Esophagus mucosa (tissue), 1 donor: ENCODE measurements around the gene LRRC28. TPM values are rescaled to one million over a fixed set of nuclear protein-coding genes. Genes with fewer than 3 reads are reported as not detected.

Experiments
- ATAC-seq: fragments of 200-7000 bp; cut with Tn5 transposase; one replicate; pipeline ENCODE4 v1.9.1; 2020
- total RNA-seq: library from RNA; stranded (reverse); gene quantifications from one replicate; pipeline ENCODE4 v1.2.4, GENCODE V29; 2023
- donor health status: DM: yes; HTN: yes; CAD: no.

Gene LRRC28
- total RNA-seq, 1 donor from 2014 or later: 21.3 TPM

DNA sequence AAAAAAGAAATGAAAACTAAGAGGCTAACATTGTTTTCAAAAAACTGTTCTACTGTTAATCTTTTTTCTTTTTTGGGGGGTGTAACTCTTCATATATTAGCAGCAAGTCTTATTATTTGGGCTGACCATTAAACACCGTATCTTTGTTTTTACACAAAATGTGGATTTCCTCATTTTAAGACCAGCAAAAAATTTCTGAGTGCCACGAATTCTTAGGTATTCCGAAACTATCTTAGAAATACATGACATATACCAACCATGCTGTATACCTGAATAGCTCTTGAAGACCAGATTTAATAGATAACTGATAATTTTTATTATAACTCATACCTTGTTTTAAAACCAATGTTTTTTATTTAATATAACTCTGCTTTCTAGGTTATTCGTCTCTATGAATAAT, 1.3 kb upstream of the LRRC28 start:
- no peak for ATAC-seq

DNA sequence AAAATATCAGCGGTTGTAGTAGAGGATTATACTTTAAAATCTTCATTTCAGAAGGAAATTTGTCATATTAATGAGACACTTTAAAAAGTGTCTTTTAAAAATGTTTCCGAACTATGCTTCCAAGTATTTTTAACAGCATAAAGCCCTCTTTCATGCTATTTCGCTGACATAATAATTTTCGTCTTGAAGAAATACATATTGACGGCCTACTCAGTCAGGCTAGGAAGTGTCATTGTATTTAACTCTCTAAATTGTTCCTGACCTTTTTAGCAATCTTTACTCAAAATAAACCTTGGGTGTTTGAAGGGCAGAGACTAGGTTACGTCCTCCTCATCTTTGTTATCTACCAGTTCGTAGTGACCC, 806 bp upstream of the LRRC28 start:
- no peak for ATAC-seq

DNA sequence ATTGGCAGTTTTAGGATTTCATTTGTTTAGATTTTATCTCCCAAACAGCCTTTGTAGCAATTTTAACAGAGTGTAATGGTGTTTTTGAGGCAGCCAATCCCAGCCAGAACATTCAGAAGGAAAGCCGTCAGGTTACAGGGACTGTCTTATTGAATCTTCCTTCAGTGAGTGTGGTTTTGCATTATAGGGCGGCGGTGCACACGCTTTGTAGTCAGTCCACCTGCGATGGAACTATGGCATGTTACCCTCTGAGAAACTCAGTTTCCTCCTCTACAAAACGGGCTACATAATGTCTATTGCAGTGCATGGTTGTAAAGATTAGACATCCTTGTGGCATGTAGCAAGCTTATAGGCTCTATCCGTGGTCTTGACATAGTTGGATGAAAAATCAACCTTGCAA, 1.0 kb downstream of the LRRC28 start:
- no peak for ATAC-seq

DNA sequence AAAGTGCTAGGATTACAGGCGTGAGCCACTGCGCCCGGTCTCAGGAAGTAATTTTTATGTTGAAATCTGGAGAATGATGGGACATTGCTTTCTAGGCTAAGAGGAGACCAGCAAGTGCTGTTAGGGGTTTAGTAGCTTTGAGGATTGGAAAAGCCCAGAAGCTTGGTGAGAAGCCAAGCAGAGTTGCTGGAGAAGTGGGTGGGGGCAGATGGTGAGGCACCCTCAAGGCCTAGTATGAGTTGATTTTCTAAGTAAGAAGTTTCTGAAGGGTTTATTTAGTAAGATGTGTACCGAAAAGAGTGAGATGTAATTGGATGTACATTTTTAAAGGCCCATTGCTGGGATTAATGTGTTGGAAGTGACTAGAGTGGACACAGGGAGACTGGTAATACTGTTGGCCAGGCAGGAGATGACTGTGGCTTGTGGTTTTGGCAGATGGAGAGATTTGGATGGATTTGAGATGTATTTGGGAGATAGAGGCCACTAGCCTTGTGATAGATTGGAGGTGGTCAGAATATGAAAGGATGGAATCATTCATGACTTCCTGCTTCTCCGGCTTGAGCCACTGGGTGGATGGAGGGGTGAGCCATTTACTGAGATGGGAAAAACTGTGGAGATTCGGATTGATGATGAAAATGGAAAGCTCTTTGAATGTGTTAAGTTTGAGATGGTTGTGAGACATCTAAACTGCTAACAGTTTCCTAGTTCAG, 2.3 kb downstream of the LRRC28 start:
- ATAC-seq: no peak

DNA sequence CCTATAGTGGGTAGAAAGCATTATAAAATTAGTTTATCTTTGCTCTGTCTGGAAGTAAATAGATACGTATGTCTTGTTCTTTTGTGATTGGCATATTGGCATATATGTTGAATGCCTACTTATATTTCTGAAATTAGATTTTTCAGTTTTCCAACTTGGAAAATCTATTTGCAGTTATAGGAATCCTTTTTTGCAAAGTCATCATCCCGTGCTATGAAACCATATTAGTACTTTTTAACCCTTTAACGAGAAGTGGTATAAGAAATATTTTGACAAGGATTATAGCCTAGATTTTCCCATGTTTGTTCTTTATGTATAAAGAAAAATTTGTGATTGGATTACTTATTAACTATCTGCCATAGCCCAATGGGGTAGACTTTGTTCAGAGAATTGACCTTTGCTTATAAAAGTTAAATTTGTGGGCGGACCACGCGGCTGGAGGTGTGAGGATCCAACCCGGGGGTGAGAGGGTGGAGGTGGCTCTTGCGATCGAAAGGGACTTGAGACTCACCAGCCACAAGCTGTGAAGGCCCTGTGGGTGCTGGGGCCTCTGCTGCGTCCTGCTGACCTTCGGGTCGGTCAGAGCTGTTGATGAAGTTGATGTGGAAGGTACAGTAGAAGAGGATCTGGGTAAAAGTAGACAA, 5.9 kb downstream of the LRRC28 start:
- ATAC-seq: no peak

DNA sequence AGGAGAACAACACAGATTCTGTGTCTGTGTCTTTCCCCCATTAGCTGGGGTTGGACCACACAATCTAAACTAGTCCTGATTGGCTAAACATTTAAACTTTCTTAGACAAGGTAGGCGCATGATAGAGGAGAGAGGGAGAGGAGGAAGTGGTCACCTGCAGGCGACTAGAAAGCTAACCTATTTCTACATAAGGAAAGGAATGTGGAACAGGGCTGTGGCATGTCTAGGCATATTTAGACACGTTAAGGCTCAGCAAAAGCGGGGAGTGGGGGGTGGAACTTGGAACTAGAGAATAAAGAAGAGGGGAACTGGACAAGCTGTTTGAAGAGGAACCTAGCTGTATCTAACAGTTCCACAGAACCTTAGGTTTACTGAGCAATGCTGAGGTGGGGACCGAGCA, 12.8 kb downstream of the LRRC28 start:
- peak; percentile 76 for ATAC-seq

DNA sequence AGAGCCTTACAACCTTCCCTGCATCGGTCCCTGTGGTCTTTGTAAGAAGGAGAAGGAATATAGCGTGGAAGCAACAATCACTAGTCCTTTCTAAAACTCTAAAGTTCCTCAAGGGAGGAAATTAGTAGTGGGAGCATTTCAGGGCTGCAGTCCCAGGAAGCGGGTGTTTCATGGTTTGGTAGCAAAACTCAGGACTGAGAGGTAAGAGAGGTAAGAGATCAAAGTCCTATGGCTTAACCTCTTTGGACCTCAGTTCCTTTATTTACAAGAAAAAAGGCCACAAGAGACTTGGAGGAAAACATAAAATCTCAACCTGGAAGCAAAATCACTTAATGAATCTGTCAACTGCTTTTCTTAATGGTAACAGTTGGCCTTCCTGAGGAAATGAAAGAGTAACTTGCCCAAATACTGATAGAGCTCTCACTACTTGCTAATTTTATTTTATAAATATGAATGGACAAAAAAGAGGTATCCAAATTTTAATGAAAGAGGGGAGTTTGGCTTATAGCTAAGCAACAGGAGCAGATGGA, 14.3 kb downstream of the LRRC28 start:
- no peak for ATAC-seq

DNA sequence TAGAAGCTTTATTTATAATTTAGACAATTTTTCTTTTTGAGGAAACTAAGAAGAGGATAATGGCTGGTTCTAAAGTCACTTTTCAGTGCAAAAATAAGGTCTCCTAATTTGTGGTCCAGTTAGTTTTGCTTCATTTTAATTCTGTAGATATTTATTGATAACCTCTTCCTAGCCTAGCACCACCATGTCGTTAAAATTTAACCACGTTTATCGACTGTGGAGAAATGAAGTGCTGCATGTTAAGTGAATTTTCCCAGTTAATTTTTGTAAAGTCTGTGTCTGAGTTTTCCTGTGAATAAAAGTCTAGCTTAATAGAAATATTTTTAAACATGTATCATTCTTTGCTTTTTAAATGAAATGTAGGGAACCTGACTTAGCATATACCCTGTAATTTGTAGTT, 16.7 kb downstream of the LRRC28 start:
- no peak for ATAC-seq

DNA sequence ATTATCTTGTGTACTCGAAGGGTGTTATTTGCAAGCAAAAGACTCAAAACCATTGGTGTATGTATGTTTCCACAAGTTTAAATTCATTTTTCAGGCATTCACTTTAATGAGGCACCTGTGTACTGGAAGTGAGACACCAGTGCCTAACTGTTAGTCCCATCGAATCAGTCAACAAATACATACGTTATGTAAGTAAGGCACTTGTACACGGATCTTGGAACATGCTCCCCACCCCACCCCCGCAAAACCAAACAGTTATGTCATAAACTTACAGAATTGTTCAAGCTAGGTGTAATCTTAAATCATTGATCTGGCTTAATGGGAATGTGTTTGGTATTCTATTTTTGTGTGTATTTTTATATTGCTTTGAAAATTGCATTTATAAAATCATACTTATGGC, 17.1 kb downstream of the LRRC28 start:
- no peak for ATAC-seq

DNA sequence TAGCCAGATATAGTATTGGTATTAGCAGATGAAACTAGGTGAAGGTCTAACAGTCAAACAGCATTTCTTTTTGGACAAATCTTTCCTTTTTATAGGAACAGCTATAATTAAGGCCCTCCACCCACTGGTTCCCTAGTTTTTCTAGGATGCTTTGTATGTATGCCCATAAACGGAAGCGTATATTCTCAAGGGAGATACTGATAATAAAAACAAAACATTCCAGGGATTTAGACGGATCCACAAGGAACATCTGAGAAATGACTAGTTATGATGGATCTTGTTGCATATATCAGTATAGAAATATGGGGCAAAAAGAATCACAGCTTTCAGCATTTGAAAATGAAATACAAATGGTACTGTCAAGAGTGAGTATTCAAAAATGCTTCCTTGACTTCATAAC, 22.5 kb downstream of the LRRC28 start:
- no peak for ATAC-seq

DNA sequence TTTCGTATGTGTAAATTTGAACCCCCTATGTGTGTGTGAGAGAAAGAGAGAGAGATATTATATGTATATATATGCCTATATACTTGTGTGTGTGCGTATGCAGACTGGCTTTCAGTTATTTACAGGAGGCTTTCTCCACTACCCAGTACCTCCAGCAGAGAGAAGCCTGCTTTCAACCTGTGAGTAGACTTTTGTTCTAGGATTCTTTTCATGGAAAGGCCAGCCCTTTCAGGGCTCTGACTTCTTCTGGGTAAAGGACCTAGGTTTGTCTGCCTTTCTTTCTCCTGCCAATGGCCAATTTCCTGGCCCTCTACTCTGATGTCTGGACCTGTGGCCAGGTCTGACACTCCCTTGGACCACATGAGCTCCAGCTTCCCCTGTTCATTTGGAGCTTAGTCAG, 23.8 kb downstream of the LRRC28 start:
- no peak for ATAC-seq

DNA sequence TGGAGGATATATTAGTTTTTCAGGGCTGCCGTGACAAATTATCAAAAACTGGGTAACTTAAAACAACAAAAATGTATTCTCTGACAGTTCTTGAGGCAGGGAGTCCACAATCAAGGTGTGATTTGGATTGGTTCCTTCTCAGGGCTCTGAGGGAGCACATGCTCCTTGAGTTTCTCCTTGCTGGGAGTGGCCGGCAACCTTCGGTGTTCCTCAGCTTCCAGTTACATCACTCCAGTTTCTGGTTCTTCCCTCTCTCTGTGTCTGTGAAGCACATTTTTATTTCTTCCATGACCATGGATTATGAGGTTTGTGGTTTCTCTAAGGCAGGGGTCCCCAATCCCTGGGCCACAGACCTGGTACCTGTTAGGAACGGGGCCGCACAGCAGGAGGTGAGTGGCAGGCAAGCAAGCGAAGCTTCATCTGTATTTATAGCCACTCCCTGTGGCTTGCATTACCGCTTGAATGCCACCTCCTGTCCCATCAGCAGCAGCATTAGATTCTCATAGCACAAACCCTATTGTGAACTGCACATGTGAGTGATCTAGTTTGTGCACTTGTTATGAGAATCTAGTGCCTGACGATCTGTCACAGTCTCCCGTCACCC, 24.3 kb downstream of the LRRC28 start:
- ATAC-seq: no peak

DNA sequence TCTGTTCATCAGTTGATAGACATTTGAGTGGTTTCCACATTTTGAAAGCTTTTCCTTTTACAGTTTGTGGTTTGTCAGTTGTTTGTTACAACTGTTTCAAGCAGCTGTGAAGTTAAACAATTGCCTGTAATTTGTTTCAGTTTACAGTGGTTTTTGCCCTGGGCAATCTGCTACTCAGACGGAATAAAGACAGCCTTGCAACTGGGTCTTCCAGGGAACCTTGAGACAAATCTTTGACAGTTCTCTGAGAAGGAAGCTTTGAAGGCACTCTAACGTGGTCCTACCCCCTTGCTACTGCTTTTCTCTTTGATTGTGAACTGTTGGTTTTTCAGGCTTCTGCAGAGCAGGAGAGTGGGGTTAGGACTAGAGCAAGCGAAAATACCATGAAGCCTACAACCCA, 28.0 kb downstream of the LRRC28 start:
- ATAC-seq: no peak

DNA sequence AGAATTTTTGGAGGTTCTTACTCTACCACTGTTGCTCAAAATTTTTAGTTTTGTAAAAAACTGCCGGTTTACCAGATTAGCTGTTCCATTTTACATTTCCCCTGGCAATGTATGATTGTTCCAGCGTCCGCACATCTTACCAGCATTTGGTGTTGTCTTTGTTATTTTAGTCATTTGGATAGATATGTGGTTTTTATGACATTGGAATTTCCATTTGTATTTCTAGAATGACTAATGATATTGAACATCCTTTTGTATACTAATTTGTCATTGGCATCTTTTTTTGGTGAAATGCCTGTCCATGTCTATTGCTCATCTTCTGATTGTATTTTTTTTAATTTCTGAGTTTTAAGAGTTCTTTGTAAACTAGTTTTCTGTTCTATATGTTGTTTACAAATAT, 28.5 kb downstream of the LRRC28 start:
- ATAC-seq: no peak

DNA sequence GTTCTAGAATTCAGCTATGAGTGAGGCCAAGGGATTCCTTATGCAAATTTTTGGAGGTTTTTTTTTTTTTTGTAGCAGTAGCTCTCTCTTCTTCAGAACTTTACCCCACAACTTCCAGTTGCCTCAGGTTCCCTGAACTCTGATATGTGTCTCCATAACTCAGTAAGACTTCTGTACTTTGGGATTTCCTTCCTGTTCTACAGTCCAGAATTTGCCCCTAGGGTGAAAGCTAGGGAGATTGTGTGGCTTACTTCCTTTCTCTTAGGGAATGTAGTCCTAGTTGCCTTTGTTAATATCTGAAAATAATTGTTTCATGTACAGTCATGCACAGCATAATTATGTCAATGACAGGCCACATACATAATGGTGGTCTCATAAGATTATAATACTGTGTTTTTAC, 30.8 kb downstream of the LRRC28 start:
- no peak for ATAC-seq

DNA sequence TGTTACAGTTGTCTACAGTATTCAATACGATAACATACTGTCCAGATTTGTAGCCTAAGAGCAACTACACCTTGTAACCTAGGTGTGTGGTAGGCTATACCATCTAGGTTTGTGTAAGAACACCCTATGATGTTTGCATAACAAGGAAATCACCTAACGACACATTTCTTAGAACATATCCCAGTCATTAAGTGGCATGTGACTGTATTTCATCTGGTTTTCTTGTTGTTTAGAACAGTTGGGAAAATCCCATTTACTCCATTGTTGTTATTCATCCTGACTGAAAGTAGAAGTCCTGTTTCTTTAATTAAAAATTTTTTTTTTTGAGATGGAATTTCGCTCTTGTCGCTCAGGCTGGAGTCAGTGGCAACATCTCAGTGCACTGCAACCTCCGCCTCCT, 31.3 kb downstream of the LRRC28 start:
- peak; percentile 32 for ATAC-seq

DNA sequence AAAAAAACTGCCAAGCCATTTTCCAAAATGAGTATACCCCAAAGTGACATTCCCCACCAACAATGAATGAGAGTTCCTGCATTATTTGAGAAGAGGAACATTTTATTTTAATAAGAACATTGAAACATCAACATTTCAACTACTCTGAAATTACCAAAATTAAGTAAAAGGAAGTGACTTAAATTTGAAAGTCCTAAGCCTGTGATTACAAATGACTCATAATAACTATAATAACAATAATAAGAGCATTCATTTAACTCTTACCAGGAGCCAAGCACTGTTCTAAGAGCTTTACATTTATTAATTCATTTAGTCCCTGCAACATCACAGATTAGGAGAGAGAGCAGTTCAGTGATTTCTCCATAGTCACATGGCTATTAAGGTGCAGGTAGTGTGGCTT, 32.4 kb downstream of the LRRC28 start:
- peak; percentile 47 for ATAC-seq

DNA sequence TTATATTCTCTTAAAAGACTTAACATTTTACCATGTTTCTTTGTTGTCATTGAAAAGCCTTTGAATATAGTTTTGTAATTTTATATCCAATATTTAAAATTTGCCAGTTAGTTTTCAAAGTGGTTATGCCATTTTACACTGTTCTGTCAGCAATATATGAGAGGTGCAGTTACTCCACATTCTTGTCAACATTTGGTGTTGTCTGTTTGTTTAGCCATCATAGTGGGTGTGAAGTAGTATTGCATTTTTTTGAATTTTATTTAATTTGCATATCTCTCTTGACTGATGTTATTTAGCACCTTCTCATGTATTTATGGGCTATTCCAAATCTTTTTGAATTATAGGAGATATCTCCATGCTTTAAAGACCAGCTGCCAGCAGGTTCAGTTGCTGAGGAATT, 40.4 kb downstream of the LRRC28 start:
- ATAC-seq: no peak

DNA sequence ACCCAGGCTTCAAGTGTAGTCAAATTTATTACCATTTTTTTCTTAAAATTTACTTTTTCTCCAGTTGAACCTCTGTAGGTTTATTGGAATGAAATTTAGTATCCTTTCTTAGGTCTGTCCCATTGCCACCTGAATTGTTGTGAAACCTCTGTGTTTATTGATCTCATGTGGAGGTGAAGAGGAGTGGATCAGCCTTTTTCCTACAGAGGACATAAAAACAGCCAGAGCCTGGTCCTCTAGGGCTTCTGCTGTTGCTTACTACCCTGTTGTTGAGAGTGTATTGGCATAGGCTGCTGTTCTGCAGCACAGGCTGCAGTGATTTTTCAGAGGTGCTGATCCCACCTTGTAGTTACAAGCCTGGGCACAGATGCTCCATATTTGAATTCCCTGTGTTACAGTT, 44.6 kb downstream of the LRRC28 start:
- ATAC-seq: no peak

DNA sequence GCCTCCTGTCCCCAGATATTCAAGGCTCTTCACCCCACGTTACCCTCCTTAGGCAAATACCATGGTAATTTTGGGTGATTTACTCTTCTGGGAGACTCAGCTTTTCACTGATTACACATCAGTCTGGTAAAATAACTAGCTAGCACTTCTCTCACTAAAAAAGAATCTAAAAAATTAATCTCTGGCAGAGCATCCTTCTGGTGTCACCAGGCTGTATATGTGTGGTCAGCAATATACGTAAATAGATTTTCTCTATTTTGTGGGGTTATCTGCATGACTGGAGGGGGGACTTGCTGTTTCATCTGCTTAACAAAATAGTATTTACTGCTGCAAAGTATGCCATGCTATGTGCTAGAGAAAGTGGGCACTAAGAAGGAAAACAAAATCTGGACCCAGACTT, 45.1 kb downstream of the LRRC28 start:
- ATAC-seq: no peak

DNA sequence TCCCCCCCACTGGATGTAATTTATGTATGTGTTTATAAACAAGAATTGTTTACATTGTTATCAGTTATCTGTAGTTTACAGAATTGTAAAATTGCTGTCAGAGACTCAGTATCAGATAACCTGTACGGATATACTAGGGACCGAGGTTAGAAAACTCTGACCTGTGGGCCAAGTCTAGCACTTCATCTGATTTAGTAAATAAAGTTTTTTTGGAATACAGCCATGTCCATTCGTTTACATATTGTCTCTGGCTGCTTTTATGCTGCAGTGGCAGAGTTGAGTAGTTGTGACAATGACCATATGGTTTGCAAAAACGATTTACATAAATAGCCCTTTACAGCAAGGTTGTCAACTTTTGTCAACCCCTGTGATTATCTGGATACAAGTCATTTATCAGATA, 52.6 kb downstream of the LRRC28 start:
- no peak for ATAC-seq

DNA sequence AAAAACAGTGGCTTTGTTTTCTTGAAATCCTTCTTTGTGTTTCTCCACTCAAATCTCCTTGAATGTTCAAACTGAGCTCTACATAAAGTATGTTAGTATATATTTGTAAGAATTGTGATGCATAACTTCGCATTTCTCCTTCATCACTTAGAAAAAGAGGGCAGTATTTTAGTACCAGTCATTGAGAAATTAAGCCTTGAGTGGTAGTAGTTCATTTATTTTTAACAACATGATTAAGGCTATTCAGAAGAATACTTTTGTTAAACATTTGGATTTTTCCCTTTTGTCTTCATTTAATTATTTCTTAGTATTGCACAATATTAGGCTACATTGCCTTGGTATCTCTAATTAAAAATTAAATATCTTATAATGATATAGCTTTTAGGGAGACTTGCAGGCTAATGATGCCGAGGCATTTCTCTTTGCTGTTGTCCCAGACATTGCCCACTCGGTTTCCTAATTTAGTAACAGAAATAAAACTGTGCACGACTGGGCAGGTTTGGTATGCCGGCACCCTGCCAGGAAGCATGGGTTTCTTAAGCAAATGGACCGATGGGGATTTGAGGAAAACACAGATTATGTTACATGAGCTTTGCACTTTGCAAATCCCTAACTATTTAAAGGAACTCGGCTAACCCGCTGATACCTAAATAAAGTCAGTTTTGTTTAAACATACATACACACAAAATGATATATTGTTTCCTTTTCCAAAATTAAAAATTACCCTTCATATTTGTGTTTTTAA, 54.7 kb downstream of the LRRC28 start:
- ATAC-seq: no peak

DNA sequence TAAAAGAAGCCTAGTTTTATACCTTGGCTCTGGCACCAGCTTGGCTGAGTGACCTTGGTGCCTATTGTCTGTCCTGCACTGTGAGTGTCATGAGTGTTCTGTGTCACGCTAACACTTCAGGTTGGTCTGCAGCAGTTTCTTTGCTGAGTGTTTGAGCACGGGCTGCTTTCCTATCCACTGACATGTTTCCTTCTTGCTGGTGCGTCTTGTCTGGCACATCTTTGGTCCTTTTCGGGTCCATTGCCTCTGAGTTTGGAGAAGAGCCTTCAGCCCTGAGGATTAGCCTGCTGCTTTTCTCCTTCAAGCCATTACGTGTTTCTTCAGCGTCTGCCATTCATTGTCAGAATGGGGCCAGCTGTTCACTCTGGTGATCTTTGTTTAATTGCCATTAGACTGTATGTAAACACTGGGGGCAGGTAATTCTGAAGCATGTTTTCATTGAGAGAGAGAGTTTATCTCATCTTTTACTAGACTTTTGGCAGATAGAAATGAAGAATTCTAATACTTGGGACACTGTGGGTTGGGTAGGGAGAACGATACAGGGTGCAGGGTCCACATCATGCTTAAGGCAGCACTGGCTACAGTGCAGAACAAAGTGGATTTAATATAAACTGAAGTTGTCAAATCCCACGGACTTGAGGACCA, 55.5 kb downstream of the LRRC28 start:
- peak; percentile 79 for ATAC-seq
